Left renal pelvis (tissue), 4 donors: Measurements from ENCODE around the gene KNL1. TPM values are rescaled to one million over a fixed set of nuclear protein-coding genes. Genes with fewer than 3 reads are reported as not detected.
A peak's percentile ranks its signal among the peaks of the same experiment; 100 is the strongest.
"Not testable (repeated sequence)": the region's sequence is repeated elsewhere in the genome, so short reads cannot be mapped to it uniquely, and the experiment has no call there.

Experiments used
- DNase-seq, 4 donors: peaks; one replicate each; pipeline ENCODE4 v3.0.0-alpha.2; 2013; ENCODE audit warnings: low read depth in 4 of 4, low spot score in 3 of 4
- polyA plus RNA-seq, 4 donors: library from polyadenylated mRNA; unstranded; fragments of 120-200 nt; gene quantifications; one replicate each; pipeline ENCODE4 v1.2.1, GENCODE V29; 2013; ENCODE audit not compliant: insufficient read length in 4 of 4

The KNL1 gene, protein sequence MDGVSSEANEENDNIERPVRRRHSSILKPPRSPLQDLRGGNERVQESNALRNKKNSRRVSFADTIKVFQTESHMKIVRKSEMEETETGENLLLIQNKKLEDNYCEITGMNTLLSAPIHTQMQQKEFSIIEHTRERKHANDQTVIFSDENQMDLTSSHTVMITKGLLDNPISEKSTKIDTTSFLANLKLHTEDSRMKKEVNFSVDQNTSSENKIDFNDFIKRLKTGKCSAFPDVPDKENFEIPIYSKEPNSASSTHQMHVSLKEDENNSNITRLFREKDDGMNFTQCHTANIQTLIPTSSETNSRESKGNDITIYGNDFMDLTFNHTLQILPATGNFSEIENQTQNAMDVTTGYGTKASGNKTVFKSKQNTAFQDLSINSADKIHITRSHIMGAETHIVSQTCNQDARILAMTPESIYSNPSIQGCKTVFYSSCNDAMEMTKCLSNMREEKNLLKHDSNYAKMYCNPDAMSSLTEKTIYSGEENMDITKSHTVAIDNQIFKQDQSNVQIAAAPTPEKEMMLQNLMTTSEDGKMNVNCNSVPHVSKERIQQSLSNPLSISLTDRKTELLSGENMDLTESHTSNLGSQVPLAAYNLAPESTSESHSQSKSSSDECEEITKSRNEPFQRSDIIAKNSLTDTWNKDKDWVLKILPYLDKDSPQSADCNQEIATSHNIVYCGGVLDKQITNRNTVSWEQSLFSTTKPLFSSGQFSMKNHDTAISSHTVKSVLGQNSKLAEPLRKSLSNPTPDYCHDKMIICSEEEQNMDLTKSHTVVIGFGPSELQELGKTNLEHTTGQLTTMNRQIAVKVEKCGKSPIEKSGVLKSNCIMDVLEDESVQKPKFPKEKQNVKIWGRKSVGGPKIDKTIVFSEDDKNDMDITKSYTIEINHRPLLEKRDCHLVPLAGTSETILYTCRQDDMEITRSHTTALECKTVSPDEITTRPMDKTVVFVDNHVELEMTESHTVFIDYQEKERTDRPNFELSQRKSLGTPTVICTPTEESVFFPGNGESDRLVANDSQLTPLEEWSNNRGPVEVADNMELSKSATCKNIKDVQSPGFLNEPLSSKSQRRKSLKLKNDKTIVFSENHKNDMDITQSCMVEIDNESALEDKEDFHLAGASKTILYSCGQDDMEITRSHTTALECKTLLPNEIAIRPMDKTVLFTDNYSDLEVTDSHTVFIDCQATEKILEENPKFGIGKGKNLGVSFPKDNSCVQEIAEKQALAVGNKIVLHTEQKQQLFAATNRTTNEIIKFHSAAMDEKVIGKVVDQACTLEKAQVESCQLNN (N-terminal part only)
- 10 to 100 TPM; 17.9 to 21.6 (median 19.3) TPM for polyA plus RNA-seq

DNA sequence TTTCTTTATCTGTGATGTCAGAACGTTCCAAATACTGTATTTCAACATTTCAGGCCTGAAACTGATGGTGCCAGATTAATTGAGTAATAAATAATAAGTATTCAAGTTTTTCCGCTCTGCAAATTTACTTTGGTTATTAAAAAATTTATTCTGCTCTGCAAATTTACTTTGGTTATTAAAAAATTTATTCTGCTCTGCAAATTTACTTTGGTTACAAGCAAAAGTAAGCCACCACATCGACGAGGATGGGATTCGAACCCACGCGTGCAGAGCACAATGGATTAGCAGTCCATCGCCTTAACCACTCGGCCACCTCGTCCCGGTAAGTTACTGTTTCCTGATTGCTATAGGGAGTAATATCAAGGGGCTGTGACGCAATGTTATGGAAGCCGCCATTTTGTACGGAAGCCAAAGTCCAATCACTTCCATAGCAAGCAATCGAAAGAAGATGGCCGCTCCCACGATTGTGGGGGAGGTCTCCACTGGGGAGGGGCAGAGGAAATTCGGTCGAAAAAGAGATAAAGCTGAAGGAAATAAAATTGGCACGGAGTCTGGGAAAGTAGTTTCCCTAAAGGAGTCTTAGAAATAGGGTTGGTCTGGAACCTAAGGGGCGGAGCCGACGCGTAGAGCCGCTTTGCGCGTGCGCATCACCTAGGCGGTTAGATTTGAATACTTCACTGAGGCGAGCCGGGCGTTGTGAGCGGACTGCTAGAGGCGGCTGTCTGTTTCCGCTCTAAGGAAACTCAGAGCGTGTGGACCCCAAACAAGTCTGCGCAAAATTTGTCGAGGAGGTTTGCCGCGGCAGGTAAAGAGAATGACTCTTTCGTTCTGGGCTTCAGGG lies at the start of gene KNL1:
KNL1 (plus strand) TSS at position 662 of the 841 bp plus-strand sequence. CDS start 8,683 bp downstream, outside the sequence.
- peak; percentile 97 to 98 (median 98) for DNase-seq

GRCh38 chr15:40545457-40545856 lies 48.6 kb upstream of the KNL1 start:
- no peak for DNase-seq

- DNase-seq, result no peak
These were observed 45.4 kb upstream of the KNL1 start for GRCh38 chr15:40548610-40549009.

- DNase-seq, result no peak
These were observed 44.2 kb upstream of the KNL1 start for GRCh38 chr15:40549894-40550293.

DNA sequence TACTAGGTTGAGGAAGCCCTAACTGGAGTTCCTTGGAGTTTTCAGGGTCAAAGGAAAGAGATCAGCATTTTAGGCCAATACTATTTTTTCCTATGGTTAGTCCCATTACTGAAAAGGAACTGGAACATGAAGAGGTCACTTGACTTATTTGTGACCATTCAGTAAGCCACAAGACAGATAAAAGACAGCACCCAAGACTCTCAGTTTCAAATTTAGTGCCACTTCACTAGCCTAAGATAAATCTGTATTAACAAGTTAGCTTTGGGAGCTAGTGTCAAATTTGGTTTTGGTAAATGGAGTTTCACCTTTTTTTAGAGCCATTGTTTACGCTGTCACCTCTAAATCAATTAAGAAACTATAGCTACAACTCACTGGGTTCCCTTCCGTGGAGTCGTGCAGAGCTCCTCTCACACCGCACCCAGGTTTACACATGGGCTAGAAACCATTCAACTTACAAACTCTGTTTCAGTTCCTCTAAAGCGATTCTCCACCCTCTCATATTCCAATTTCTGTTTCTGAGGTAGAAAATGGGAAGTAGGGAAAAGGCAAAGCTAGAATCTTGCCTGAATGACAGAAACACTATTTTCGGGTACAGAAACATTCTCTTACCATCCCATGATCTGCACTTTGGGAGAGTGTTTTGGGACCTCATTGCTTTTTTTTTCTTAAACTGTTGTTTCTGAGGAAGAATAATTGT lies 43.6 kb upstream of the KNL1 start:
- no peak for DNase-seq

GRCh38 chr15:40554161-40554525 lies 39.9 kb upstream of the KNL1 start:
- no peak for DNase-seq

DNA sequence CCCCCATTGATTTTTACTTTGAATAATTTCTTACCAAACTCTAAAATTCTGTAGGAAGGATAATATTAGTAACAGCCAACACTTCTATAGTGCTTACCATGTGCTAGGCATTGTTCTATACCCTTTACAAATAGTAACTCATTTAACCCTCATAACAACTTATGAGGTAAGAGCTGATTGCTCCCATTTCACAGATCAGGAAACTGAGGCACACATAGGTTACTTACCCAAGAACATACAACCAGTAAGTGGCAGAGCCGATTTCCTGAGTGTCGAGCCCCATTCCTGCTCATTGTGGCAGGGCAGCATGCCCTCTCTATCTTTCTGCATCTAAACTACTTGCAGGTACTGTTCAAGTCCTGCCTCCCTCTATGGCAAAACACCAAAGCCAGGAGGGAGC lies 38.2 kb upstream of the KNL1 start:
- DNase-seq, result no peak

- no peak for DNase-seq
These were observed 34.9 kb upstream of the KNL1 start for GRCh38 chr15:40558952-40559742.

DNA sequence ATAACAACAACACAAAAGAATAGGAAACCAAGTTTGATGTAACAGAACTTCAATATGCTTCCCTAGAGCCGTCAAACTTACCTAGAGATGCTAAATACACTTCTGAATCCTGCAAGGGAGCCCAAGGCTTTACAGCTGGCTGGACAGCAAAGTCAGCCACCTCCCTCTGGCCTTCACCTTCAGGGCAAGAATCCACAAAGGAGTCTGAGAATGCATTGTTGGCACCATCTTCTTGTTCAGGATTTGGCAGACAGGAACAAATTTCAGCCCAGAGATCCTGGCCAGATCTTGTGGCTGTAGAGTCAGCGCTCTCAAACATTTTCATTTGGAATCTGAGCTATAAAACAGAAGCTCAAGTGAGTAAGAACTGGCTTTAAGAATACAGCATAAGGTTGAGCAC lies 31.4 kb upstream of the KNL1 start:
- no peak for DNase-seq

DNA sequence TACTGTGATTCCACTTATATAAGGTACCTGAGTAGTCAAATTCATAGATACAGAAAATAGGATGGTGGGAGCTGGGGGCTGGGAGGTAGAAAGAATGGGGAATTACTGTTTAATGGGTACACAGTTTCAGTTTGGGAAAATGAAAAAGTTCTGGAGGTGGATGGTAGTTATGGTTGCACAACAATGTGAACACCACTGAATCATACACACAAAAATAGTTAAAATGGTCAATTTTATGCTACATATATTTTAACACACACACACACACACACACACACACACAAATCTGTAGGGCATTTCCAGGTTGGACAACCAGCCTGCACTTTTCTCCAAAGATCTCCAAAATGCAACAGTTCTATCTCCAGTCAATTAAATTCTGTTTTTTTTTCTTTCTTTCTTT lies 30.6 kb upstream of the KNL1 start:
- DNase-seq, result no peak

GRCh38 chr15:40564591-40565332 lies 29.3 kb upstream of the KNL1 start, which contains the start of gene CCDC32:
CCDC32 (minus strand) TSS chr15:40565042; CDS start chr15:40563015, 2,027 bp downstream.
- peak; percentile 92 to 98 (median 94) for DNase-seq

DNA sequence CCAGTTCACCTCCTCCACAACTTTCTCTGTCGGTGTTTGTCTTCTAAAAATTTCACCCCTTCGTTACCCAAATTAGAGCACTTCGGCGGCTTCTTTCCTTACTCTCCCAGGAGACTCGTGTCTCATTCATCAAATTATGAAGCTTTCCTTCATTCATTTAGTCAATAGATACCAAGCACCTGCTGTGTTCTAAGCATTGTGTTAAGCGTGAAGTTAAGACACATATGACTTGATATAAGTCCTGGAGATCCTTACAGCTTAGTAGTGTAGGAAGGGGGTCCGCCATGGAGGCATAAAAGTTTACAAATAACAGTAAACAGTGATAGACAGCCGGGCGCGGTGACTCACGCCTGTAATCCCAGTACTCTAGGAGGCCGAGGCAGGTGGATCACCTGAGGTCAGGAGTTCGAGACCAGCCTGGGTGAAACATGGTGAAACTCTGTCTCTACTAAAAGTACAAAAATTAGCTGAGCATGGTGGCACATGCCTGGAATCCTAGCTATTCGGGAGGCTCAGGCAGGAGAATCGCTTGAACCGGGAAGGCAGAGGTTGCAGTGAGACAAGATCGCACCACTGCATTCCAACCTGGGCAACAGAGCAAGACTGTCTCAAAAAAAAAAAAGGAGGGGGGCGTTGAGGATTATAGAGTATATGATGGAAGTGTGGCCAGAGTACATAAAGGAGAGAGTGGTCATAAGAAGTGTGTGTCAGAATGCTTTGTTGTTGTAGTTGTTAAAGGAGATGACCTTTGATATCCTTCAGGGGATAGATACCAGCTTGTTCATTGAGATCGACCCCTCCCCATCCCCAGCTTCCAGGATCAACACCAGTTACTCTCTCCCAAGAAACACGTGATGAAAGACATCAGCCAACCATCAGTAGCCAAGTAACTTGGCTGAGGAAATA lies 28.5 kb upstream of the KNL1 start:
- DNase-seq, result no peak

- no peak for DNase-seq
These were observed 26.9 kb upstream of the KNL1 start for GRCh38 chr15:40567111-40567510.

GRCh38 chr15:40569129-40569953 lies 24.7 kb upstream of the KNL1 start, which contains the start of gene RPUSD2:
RPUSD2 (plus strand) TSS chr15:40569299; CDS start chr15:40569338, 39 bp downstream.
- peak; percentile 79 to 88 (median 84) for DNase-seq

DNA sequence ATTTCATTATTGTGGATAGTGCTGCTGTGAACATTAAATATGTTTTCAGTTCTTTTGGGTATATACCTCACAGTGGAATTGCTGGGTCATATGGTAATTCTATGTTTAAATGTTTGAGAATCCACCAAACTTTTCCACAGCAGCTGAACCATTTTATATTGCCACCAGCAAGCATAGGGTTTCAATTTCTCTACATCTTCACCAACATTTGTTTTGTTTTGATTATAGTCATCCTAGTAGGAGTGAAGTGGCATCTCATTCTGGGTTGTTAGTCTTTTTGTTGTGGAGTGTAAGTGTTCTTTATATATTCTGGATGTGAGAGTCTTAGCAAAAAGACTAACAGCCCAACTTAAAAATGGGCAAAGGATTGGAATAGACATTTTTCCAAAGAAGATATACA lies 18.9 kb upstream of the KNL1 start:
- no peak for DNase-seq

DNA sequence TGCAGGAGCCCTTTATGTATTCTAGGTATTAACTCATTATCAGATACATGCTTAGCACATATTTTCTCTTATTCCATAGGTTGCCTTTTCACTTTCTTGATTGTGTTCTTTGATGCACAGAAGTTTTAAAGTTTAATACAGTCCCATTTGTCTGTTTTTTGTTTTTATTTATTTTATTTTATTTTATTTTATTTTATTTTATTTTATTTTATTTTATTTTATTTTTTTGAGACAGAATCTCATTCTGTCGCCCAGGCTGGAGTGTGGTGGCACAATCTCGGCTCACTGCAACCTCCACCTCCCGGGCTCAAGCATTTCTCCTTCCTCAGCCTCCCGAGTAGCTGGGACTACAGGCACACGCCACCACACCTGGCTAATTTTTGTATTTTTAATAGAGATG lies 17.1 kb upstream of the KNL1 start:
- not testable (repeated sequence) for DNase-seq
